Dedifferentiated amniotic fluid mesenchymal stem cell (primary cell): ENCODE measurements around the gene CIBAR2.
A peak's percentile ranks its signal among the peaks of the same experiment; 100 is the strongest.

Experiments
- DNase-seq: peaks from one replicate; pipeline ENCODE4 v3.0.0-alpha.2; 2016; ENCODE audit errors: extremely low spot score

The CIBAR2 gene

DNA sequence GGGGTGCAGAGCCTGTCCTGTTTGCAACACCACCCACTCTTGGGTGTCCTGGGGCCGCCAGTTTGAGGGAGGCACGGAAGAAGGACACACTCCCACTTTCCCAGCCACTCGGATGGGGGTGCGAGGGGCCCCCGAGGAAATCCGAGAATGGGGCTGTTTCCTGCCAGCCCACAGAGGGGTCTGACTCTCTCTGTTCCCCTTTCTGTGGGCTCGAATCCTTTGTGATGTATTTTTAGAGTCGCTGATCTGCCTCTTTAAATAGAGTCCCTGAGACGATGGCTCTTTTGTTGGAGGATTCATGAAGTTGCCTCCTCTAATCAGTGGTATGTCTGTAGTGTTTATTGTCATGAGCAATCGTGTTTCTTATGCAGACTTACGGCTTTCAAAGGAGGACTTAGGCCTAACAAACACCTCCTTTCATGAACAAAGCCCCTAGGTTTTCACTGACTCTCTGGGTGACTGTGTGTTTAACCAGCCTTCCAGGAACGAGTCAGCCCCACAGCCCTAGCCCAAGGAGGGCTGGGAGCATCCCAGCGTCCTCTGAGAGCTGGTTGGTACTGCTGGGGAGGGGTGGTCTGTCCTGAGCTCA is 29.1 kb downstream of the CIBAR2 start:
- DNase-seq: no peak

DNA sequence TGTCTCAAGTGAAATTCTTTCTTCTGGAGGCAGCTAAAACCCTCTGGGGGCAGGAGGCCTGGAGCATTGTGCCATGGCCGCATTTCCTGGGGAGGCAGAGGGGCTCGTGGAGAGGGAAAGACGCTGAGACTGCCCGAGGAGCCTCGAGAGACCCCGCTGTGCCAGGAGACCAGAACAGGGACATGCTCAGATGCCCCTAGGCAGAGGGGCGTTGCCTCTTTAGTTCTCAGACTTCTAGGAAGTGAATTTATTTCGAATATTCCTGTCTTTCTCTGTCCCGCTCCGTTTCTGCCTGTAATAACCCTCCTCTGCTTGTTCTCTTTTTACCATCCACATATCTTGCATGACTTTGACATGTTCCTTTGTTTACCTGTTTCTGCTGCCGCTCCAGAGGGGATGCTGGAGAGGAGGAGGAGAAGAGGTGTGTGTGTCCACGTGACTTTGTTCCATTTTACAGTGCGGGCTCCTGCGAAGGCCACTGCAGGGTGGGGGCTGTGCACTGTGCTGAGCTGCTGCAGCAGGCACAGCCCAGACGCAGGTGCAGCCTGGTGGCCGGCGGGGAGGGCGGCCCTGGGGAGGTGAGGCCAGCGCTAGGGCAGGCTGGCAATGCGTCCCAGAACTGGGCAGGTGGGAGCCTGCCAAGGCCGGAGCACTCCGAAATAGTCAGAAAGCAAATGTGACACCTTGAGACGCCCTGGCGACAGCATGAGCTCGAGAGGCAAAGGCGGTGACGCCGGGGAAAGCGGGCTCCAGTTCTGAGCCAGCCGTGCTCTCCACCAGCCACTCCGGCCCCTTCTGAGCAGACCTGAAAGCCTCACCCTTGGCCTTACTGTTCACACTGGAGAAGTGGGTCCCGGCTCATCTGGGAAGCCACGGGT is 29.9 kb downstream of the CIBAR2 start:
- DNase-seq: no peak

DNA sequence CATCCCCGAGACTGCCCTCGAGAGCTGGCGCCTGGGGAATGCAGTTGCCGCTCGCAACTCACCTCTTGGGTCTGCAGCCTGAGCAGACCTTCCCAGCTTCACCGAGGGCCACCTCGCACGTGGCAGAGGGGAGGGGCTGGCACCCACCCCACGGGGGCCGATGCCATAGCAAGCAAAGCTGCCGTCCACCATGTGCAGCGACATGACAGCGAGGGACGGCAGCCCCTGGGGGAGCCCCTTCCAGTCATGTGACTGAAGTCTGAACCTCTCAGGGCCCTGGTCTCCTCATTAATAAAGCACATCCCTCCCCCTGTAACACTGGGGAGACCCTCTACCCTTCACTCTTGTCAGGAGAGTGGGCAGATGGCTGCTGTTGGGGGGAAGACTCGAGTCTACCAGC is 30.5 kb downstream of the CIBAR2 start:
- DNase-seq: no peak

DNA sequence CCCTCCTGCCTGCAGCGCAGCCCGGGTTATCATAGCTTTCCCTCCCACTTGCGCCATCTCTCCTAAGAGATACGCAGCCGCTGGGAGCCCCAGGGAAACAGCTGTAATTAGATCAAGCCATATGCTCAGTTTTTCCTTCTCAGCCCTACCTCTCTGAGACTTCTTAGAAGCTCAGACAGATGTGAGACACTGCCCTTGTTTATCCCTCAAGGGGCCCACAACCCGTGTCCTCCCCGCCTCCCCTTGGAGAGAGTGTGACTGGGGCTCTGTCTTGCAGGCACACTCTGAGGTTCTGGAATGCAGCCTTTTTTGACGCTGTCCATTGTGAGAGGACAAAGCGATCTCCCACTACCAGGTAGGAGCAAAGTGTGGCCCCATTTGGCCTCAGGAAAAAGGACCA is 31.2 kb downstream of the CIBAR2 start:
- DNase-seq: no peak

DNA sequence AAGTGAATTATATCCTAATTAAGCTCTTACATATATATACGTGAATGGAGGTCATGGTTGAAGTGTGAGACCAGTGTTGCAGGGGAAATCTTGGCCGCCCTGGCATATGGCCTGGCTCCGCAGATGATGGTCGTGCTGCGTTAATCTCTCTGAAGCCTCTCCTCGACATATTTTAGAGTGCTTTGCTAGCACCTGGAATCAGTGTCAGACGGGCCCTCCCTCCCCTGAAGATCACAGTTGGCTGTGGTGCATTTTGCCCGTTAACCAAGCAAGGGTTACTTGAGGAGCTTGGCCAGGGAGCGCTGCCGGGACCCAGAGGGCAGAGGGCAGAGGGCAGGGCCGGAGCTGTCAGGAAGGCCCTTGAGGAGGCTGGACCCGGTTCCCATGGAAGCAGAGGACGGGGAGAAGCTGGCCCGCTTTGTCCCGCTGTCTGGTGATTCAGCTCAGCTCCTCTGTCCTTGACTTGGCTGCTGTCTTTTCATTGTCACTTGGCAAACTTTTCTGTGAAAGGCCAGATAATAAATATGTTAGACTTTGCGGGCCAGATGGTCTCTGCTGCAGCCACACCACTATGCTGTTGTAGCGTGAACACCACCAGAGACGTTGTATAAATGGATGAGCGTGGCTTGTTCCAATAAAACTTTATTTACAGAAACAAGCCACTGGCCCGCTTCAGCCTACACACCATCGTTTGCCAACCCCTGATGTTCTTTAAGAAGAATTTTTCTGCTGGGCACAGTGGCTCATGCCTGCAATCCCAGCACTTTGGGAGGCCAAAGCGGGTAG is 32.3 kb downstream of the CIBAR2 start:
- DNase-seq: no peak

DNA sequence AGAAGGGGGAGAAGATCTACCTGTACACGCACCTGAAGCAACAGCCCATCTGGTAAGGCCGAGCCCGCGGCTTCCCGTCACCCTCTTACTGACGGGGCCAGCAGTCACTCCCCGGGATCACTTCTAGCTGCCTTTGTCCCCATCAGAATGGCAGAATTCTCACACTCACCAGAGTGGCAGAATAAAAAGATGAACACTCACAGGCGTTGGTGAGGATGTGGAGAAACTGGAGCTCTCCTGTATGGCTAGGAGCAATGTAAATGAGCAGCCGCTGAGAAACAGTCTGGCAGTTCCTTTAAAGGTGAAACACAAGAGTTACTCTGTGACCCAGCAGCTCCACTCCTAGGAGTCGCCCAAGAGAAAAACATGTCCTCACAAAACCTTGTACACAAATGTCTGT is 33.3 kb downstream of the CIBAR2 start:
- DNase-seq: no peak

DNA sequence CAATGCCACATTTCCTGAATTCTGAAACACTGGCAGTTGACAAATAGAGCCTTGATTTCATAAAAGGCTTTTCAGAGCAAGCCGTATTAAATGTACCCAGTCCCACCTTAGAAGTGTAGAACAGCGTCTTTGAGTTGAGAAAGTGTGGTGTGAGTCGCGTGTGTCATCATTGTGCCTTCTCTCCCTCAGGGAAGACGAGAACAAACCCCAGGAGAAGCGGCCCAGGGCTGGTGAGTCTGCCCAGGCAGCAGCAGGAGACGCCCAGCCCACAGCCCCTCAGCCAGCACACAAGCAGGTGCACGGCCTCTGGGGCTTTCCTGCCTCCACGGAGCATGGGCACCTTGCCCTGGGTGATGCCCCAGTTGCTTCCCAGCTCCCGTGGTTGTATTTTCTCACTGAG is 34.0 kb downstream of the CIBAR2 start:
- DNase-seq: no peak

DNA sequence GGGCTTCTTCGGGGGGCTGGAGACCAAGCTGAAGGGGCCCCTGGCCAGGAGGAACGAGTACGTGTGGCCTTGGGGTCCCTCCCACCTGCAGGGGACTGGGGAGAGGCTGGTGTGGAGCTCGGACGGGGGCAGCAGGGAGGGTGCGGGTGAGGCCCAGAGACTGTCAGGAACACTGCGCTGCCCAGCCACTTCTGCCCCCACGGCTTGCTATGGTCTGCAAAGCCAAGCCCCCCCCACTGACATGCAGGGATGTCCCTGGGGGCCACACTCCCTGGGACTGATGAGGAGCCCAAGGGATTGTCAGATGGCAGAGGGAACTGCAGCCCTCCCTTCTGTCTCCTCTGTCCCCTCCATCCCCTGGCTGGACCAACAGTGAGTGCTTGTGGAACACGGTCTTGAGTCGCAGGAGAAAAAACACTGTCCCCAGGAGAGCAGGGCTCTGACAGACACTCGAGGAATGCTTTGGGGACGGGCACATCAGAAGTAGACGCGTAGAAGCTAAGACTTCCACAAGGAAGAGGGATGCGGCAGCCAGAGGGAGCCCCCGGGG is 34.6 kb downstream of the CIBAR2 start:
- no peak for DNase-seq

DNA sequence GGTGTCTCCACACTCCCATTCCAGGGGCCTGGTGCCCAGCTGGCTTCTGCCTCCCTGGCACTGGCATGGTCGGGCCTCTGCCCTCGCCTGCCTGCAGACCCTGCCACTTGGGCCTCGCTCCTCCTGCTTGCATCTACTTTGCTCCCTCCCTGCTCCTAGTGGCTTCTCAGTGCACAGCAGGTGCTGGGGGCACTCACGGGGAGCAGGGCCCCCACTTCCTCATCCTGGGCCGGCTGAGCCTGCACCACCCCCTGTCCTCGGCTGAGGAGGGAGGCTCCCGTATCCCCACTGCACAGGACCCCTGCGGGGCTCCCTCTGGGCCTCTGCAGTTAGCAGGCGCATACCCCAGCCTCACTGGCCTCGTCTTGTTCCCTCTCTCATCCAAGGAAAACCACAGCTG is 35.2 kb downstream of the CIBAR2 start:
- no peak for DNase-seq

DNA sequence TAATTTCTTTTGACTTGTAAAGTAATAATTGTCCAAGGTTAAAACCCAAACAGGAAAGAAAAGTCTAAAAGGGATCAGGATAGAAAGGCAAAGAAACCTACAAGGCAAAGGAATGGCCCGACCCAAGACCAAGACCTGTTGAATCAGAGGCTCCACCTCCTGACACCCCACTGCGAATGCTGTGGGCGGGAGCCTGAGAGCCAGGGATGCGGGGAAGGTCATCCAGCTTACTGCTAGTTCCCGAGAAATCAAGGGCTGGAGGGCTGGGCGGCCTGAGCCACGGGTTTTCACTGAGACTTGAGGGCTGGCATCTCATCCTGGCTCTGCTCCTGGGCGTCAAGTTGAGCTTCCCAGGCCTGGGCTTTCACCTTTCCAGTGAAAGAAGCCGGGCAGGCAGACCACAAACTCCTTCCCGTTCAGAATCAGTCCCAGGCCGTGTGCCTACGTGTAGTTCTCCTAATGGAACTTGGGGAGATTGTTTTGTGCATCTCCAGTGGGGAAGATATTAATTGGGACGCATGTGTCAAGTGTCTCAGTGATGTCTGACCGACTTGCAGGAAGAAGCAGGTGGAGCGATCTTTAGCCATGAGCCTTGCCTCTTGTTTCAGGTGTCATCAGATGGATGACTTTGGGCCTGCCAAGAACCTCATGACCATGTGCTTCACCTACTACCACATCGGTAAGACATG is 36.9 kb downstream of the CIBAR2 start:
- DNase-seq: no peak

DNA sequence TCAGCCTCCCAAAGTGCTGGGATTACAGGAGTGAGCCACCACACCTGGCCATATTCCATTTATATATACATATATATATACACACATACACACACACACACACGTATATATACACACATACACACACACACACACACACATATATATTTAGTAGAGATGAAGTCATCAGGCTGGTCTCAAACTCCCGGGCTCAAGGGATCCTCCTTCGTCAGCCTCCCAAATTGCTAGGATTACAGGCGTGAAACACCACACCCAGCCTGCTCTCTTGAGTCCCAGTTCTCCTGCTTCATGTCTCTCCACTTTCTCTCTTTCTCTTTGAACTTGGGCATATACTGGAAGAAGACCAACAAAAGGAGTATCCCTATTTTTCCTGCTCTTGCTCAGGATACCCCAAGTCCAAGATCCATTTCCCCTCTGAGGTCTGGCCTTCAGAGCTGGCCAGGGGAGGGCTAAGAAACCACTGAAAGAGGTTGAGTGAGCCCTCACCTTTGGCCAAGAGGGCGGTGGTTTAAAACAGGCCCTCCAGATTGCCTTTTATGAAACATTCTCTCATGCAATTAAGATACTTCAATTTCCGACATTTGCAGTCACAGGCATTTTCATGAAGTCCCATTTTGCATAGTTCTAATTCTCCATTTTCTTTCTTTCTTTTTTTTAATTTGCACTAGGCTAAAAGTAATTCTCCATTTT is 37.9 kb downstream of the CIBAR2 start:
- no peak for DNase-seq

DNA sequence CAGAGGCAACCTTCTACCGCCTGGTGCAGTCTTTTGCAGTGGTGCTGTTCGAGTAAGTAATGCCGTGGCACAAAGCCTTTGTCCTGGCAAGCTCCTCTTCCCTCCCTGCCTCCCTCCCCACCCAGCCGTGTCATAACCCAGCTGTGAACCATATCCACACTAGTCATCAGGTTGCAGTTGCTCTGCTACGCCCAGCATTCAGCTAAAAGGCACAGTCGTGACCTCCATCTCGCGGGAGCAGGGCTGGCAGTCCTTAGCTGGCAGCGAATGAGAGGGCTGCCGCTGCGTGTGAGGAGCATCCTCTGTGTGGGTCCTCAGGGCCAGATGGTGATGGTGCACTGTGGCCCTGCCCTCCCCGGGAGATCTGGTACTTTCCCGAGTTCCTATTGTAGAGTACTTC is 39.3 kb downstream of the CIBAR2 start:
- DNase-seq: no peak

DNA sequence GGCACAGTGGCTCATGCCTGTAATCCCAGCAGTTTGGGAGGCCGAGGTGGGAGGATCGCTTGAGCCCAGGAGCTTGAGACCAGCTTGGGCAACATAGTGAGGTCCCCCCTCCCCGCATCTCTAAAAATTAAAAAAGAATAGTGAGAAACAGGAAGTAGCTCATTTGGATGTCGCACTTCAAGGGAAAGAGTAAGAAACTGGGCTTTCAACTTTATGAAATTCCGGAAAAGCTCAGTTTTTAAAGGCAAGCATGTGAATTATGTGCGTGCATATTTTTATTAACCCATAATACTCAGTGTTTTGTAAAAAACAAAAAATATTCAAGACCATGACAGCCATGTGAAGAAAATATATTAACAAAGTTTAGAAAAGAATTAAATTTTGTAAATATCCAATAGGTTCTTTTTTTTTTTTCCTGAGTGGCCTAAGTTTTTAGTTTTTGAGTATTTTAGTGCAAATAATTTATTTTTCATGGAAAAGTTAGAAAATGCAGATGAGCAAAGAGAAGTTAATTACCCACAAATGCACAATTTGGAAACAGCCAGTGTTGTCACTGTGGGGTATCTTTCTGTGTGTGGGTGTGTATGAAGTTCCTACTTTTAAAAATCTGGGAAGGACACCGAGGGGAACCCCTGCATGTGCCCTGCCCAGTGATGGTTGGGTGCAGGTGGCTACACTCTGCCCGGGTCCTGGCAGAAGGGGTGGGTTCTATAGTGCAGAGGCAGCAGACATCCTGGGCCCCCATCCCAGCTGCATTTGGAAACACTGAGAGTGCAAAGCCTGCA is 40.0 kb downstream of the CIBAR2 start:
- DNase-seq: no peak

DNA sequence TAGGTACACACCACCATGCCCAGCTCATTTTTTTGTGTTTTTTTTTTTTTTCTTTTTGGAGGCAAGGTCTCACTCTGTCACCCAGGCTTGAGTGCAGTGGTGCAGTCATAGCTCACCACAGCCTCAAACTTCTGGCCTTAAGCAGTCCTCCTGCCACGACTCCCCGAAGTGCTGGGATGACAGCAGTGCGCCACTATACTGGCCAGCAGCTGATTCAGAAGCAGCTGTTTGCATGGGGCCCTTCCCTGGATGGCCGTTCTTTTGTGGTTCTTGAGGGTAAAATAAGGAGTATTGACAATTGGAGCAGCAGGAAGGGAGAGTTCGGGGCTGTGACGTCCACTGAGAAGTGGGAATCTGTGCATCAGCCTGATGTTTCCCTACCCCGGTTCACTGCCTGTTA is 43.1 kb downstream of the CIBAR2 start:
- DNase-seq: no peak

DNA sequence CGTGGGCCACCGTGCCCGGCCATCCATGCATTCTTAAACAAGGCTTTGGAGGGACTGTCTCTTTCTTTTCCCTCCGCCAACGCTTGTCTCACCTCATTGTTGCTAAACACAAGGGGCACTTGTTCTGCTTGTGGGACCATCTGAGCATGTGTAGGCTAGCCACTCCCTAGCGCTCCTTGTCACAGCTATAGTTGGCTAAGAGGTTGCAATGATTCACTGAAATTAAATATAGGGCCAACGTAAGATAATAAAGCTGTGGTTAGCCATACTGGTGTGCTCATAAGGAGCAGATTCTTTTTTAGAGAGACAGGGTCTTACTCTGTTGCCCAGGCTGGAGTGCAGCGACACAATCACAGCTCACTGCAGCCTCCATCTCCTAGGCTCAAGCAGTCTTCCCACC is 43.5 kb downstream of the CIBAR2 start:
- no peak for DNase-seq

DNA sequence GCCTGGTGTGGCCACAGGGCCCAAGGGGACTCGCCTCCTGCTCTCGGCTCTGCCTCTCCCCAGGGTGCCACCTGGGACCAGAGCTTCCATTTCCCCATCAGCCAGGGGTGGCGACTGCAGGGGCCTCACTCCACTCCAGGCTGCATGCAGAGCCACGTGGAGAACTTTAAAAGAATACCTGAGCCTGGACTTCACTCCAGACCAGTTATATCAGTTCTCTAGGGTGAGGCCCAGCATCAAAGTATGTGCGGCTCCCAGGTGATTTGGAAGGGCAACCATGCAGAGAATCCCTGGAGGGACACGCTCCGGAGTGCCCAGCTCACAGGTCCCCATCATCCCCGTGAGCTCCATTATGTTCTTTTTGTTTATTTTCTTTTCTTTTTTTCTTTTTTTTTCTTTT is 44.8 kb downstream of the CIBAR2 start:
- DNase-seq: no peak

DNA sequence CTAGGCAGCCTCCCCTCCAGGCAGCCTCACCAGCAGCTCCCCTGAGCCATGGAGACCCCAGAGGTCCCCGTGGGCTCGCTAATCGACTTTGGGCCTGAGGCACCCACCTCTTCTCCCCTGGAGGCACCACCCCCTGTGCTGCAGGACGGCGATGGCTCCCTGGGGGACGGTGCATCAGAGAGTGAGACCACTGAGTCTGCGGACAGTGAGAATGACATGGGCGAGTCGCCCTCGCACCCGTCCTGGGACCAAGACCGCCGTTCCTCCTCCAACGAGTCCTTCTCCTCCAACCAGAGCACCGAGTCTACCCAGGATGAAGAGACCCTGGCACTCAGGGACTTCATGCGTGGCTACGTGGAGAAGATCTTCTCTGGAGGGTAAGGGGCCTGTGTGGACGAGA is 45.2 kb downstream of the CIBAR2 start:
- DNase-seq: no peak

DNA sequence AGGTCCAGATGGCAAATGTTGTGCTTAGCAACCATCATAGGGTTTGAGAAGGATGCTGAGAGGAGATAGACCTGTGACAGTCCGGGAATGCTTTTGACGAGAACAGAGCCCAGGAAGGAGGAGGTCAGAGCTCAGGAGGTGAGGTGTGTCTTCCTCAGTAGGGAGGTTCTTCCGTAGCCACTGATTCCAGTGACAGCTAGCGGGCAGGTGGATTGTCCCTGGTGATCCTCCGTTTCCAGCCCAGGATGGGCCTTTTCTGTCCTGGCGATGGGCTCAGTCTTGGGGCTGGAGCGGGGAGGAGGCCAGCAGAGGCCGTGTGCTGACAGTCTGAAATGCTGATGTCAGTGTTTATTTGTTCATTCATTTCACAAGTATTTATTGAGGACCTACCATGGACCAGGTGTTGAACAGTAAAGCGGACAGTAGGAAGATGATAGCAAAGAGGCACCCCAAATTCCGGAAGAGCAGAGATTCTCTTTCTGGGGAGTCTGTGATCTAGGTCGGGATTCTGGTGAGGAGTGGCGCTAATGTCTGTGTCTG is 45.9 kb downstream of the CIBAR2 start:
- DNase-seq: no peak

DNA sequence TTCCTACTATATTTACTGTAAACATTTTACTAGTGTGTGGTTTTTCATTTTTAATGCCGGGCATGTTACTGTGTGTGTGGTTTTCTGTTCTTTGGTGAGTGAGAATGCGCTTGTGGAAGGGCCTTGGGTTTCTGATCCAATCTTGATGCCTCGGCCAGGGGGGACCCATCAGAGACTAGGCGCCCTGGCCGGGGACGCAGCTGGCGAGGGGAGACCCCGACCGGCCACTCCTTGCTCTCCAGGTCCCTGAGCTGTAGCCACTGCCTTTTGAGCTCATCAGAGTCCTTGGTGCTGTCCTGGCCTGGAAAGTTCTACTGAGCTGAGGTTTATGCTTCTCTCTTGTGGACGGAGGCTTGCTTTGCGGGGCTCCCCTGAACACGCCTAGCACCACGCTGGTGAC is 47.2 kb downstream of the CIBAR2 start:
- DNase-seq: no peak

DNA sequence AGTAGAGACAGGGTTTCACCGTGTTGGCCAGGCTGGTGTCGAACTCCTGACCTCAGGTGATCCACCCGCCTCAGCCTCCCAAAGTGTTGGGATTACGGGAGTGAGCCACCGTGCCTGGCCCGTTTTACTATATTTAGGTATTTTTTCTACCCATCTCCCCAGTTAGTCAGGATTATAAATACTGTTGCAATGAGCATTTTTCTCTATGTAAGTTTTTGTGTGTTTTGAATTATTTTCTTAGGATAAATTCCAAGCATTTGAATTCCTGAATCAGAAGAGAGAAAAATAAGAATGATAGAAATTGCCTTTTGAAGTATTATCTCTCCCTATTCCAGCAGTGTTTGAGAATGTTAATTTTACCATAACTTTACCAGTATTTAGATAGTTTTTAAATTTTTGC is 48.1 kb downstream of the CIBAR2 start:
- DNase-seq: peak; percentile 38
